Caco-2 (cell line): ENCODE measurements around the gene CYREN. TPM values are rescaled to one million over a fixed set of nuclear protein-coding genes. Genes with fewer than 3 reads are reported as not detected.
A peak's percentile ranks its signal among the peaks of the same experiment; 100 is the strongest.

ENCODE experiments used
- BruUV-seq: library from RNA; stranded (reverse); fragments of 400-500 nt; replicated peaks from 2 replicates; lab custom pipeline; 2021; lab: Mats Ljungman, UMichigan
- CTCF ChIA-PET: fragments of 300-600 bp; sonication (Branson Sonifier 250); formaldehyde crosslinking; loops from one replicate; lab custom pipeline; 2022; ENCODE audit warnings: antibody characterized with exemption; lab: Charles Lee
- POLR2A ChIA-PET: fragments of 300-600 bp; sonication (Branson Sonifier 250); formaldehyde crosslinking; loops from one replicate; lab custom pipeline; 2022; ENCODE audit warnings: antibody characterized with exemption; lab: Charles Lee
- DNase-seq, 2 experiments: peaks; one replicate each; pipeline versions ENCODE4 v3.0.0 to v3.0.0-alpha.2; 2020 to 2022
- H3K27me3 ChIP-seq: replicated peaks from 2 replicates; pipeline ENCODE4 v1.6.0; 2011; ENCODE audit warnings: low read length; ENCODE audit not compliant: control insufficient read depth, insufficient read depth
- H3K36me3 ChIP-seq: 2 replicates; pipeline ENCODE4 v1.5.1; 2011; ENCODE audit warnings: low read length; ENCODE audit not compliant: control insufficient read depth, insufficient read depth
- H3K4me1 ChIP-seq: fragments of 250-450 bp; sonication (Bioruptor Pico); 2 replicates; pipeline ENCODE4 v1.5.1; 2020; ENCODE audit warnings: mild to moderate bottlenecking
- H3K4me3 ChIP-seq: 2 replicates; pipeline ENCODE4 v1.5.1; 2011; ENCODE audit warnings: low read depth, mild to moderate bottlenecking, control low read depth, low read length
- H3K9me3 ChIP-seq: fragments of 250-450 bp; sonication (Bioruptor Pico); 2 replicates; pipeline ENCODE4 v1.5.1; 2020; ENCODE audit warnings: mild to moderate bottlenecking, moderate library complexity
- H3K27ac Mint-ChIP-seq: one replicate; pipeline ENCODE4 v1.8.0; 2022; ENCODE audit warnings: mixed read lengths; ENCODE audit not compliant: unreplicated experiment
- H3K27me3 Mint-ChIP-seq: one replicate; pipeline ENCODE4 v1.8.0; 2022; ENCODE audit warnings: mixed read lengths; ENCODE audit not compliant: insufficient read depth, unreplicated experiment
- H3K36me3 Mint-ChIP-seq: one replicate; pipeline ENCODE4 v1.8.0; 2022; ENCODE audit warnings: mild to moderate bottlenecking, mixed read lengths; ENCODE audit not compliant: insufficient read depth, unreplicated experiment
- H3K4me1 Mint-ChIP-seq: one replicate; pipeline ENCODE4 v1.8.0; 2022; ENCODE audit warnings: low read depth, mixed read lengths; ENCODE audit not compliant: unreplicated experiment
- H3K4me3 Mint-ChIP-seq: one replicate; pipeline ENCODE4 v1.8.0; 2022; ENCODE audit warnings: mild to moderate bottlenecking, moderate library complexity, mixed read lengths; ENCODE audit not compliant: unreplicated experiment
- H3K9me3 Mint-ChIP-seq: one replicate; pipeline ENCODE4 v1.8.0; 2022; ENCODE audit warnings: mixed read lengths; ENCODE audit not compliant: unreplicated experiment
- CTCF ChIP-seq, 2 experiments: fragments of 200-600 bp in 1 of 2; IDR thresholded peaks; 1 replicate in 1 of 2; 2 replicates in 1 of 2; pipeline versions ENCODE4 v1.5.1 to v1.8.0; 2011 to 2022; ENCODE audit warnings: antibody characterized with exemption in 1 of 2, control low read depth in 1 of 2, inconsistent platforms in 1 of 2, low read depth in 1 of 2, low read length in 1 of 2, mild to moderate bottlenecking in 1 of 2, moderate library complexity in 1 of 2; ENCODE audit not compliant: insufficient read depth in 1 of 2, severe bottlenecking in 1 of 2, unreplicated experiment in 1 of 2
- intact Hi-C: fragments of 100-400 bp; cut with micrococcal nuclease; formaldehyde crosslinking; loops from one replicate; pipeline ENCODE4 v1.10.0; 2022; ENCODE audit not compliant: unreplicated experiment
- total RNA-seq: library from RNA; stranded (reverse); gene quantifications from 2 replicates; pipeline ENCODE4 v1.2.3, GENCODE V29; 2022

The CYREN gene
- total RNA-seq, 1 experiment from 2014 or later: 60.9 TPM

DNA sequence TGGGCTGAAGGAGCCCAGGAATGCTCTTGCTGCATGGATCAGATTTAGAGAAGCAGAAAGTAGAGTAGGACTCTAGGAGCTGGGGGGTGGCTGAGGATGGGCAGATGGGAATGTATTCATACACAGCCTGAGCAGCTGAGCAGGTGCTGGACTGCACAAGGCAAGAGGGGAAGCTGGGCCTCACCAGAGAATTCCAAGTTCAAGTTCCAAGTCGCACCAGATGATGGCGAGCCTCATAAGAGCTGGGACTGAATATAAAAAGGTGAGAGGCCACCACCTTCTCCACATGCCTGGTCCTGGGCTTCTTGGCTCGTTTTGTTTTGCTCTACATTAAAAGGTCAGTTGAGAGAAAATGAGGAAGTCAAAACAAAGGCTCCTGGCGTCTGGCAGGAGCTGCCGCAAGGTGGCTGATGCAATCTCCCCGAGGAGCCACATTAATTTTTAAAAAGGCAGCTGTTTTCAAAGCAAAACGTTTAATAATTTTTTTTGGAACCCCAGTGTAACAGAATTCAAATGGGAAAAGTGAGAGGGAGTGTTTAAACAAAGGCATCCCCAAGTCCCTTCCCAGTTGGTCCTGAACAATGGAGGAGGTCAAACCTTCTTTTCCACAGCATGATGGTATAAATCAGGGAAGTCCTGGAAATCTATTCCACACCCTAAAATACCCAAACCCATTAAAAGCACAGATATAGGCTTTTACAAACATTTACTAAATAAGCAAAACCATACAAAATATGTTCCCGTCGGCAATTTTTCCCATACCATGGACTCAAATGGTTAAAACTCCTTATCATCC lies 9.5 kb downstream of the CYREN start:
- POLR2A ChIA-PET: no interaction called here
- peaks cover 40% of the 10 kb centered on the region for H3K9me3 Mint-ChIP-seq
- DNase-seq: no peak

DNA sequence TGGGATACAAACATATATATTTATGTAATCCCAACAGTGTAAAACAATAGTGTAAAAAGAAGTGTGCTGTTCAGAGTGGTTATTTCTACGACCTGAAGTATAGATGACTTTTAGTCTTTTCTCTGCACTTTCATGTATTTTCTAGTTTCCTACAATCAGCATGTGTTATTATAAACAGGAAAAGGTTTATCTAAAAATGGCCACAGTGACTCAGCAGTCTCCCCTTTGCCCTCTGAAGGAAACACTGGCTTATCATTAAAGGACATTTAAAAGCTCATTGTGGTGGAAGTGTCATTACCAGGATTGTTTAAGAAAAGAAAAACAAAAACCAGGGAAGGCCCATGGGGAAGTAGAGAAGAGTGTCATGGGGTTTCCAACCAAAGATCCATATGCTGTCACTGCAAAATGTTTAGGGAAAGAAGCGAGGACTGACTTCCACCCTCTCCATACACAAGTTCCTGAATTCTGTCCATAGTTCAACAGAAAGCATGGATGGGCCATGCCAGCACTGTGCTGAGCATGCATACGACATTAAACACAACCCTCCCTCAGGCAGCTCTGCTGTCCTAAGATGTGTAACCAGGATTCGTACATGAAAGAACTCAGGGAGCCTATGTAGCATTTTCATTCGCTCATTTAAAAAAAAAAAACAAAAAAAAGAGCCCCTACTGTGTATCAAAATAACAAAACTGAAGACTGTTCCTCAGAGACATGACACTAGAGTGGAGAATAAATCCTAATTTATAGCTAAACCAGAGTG lies 10.2 kb downstream of the CYREN start:
- peaks cover 51% of the 10 kb centered on the region for H3K36me3 Mint-ChIP-seq
- TF ChIP-seq CTCF (IDR thresholded peaks at IDR 0.05; ENCODE audit: insufficient read depth in 1 of 2, low read depth in 1 of 2, low read length in 1 of 2, severe bottlenecking in 1 of 2, unreplicated experiment in 1 of 2): no peak
- ChIA-PET POLR2A (no interaction called here), CTCF (no interaction called here)
- Histone ChIP-seq H3K9me3 (peaks cover 19% of the 10 kb centered on the region), H3K36me3 (no peaks in the 10 kb centered on the region; the same call in 1 of the 2 replicates), H3K4me3 (no peak overlapping the region), H3K4me1 (peaks cover 8% of the 10 kb centered on the region), H3K27me3 (no peaks in the 10 kb centered on the region)
- no TSS peak for BruUV-seq
- H3K27ac Mint-ChIP-seq: peak overlapping the region; percentile 36
- no peaks in the 10 kb centered on the region for H3K27me3 Mint-ChIP-seq
- intact Hi-C loops: no loop called here
- no peak for DNase-seq
- no peak overlapping the region for H3K4me3 Mint-ChIP-seq
- peaks cover 48% of the 10 kb centered on the region for H3K9me3 Mint-ChIP-seq
- peaks cover 19% of the 10 kb centered on the region for H3K4me1 Mint-ChIP-seq

More for the DNA sequence above, 9.5 kb downstream of the CYREN start:
- H3K27ac Mint-ChIP-seq: peak overlapping the region; percentile 36
- peaks cover 19% of the 10 kb centered on the region for H3K4me1 Mint-ChIP-seq
- peaks cover 14% of the 10 kb centered on the region; the same call in 1 of the 2 replicates for H3K9me3 ChIP-seq
- intact Hi-C loops: no loop called here
- peaks cover 58% of the 10 kb centered on the region for H3K36me3 Mint-ChIP-seq
- no peak for TF ChIP-seq CTCF (IDR thresholded peaks at IDR 0.05; ENCODE audit: insufficient read depth in 1 of 2, low read depth in 1 of 2, low read length in 1 of 2, severe bottlenecking in 1 of 2, unreplicated experiment in 1 of 2)
- BruUV-seq: no TSS peak
- CTCF ChIA-PET: no interaction called here
- H3K27me3 ChIP-seq: no peaks in the 10 kb centered on the region
- H3K4me3 ChIP-seq: no peak overlapping the region
- H3K27me3 Mint-ChIP-seq: no peaks in the 10 kb centered on the region
- H3K4me1 ChIP-seq: peaks cover 8% of the 10 kb centered on the region
- no peak overlapping the region for H3K4me3 Mint-ChIP-seq
- H3K36me3 ChIP-seq: no peaks in the 10 kb centered on the region; the same call in 1 of the 2 replicates

- Mint-ChIP-seq H3K4me3 (no peak overlapping the region), H3K4me1 (peaks cover 19% of the 10 kb centered on the region), H3K27me3 (no peaks in the 10 kb centered on the region), H3K36me3 (peaks cover 50% of the 10 kb centered on the region), H3K9me3 (peaks cover 56% of the 10 kb centered on the region), H3K27ac (peak overlapping the region; percentile 75)
- TF ChIP-seq CTCF (IDR thresholded peaks at IDR 0.05; ENCODE audit: insufficient read depth in 1 of 2, low read depth in 1 of 2, low read length in 1 of 2, severe bottlenecking in 1 of 2, unreplicated experiment in 1 of 2): no peak
- intact Hi-C loops: no loop called here
- Histone ChIP-seq H3K4me3 (no peak overlapping the region), H3K4me1 (peaks cover 8% of the 10 kb centered on the region), H3K27me3 (no peaks in the 10 kb centered on the region), H3K36me3 (no peaks in the 10 kb centered on the region; the same call in 1 of the 2 replicates), H3K9me3 (peaks cover 26% of the 10 kb centered on the region)
- ChIA-PET POLR2A (no interaction called here), CTCF (no interaction called here)
- DNase-seq: no peak
- no TSS peak for BruUV-seq
Observed at GRCh38 chr7:135159359-135160085, 11.0 kb downstream of the CYREN start.
